GM18951 (cell line): Measurements from ENCODE around the gene KTN1.

Experiments used
- POLR2A ChIP-seq: IDR thresholded peaks from 4 replicates; pipeline ENCODE4 v1.6.1; 2011; ENCODE audit warnings: mild to moderate bottlenecking; ENCODE audit not compliant: insufficient read length, insufficient read depth; ENCODE audit errors: extremely low read depth
- in situ Hi-C: fragments of 300-500 bp; cut with MboI; formaldehyde crosslinking; loops from one replicate; pipeline ENCODE4 v1.12.0; 2022; ENCODE audit warnings: low sequenced_read_pairs, mixed read lengths, inconsistent platforms; ENCODE audit not compliant: unreplicated experiment

The KTN1 gene

DNA sequence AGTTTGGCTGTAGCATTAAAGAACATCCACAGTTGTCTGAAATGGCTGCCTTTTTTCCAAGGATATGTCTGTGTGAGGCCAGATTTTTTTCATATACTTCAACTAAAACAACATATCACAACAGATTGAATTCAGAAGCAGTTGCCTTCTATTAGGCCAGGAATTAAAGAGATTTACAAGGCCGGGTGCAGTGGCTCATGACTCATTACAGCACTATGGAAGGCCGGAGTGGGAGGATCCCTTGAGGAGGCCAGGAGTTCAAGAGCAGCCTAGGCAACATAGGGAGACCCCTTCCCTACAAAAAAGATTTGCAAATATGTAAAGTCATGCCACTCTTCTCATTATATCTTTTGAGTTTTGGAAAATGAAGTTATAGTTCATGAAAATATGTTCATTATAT, 108.6 kb downstream of the KTN1 start:
- TF ChIP-seq POLR2A = no peak
- in situ Hi-C loops = no loop called here

DNA sequence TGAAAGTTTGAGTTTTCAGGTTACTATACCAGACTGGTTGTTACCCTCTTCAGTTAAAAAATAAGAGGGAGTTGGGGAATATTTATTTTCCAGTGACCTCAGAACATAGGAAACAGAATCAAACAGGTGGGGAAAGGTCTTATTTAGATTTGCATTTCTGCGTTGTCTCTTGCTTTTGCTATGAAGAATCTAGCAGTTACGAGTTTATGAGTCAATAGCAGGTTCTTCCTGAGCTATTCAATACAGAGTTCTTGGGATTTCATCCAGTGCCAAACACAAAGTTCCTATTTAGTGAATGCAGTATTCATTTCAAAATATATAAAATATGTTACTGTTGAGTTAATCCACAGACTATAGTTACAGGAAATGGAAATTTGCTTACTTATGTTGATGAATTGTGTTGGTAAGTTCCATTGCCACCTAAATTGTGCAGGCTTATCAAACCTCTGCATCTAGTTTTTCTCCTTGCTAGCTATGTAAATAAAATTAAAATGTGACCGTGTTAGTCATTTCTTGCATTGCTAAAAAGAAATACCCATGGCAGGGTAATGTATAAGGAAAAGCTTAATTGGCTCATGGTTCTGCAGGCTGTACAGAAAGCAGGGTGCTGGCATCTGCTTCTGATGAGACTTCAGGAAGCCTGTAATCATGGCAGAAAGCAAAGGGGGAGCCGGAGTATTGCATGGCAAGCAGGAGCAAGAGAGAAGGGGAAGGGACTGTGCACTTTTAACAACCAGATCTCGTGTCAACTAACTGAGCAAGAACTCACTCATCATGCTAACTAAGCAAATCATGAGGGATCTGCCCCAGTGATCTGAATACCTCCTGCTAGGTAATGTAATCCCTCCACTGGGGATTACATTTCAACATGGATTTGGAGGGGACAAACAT, 110.2 kb downstream of the KTN1 start:
- no peak for TF ChIP-seq POLR2A
- in situ Hi-C loops = no loop called here

DNA sequence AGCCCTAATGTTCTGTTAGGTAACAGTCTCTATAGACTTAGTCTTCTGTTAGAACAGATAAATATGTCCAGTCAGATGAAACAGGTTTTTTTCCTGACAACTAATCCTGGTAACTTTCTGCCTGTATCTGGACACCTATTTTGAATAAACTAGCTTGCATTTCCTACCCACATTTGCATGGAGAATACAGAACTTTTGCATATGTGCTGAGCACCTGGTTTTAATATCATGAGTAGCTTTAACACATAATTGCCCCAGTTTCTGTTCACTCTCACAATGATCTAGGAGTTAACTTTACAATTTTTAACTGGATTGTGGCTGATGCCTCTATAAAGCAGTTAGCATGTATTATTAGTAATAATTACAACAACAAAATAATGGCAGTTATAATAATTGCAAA, 111.7 kb downstream of the KTN1 start:
- TF ChIP-seq POLR2A = no peak

DNA sequence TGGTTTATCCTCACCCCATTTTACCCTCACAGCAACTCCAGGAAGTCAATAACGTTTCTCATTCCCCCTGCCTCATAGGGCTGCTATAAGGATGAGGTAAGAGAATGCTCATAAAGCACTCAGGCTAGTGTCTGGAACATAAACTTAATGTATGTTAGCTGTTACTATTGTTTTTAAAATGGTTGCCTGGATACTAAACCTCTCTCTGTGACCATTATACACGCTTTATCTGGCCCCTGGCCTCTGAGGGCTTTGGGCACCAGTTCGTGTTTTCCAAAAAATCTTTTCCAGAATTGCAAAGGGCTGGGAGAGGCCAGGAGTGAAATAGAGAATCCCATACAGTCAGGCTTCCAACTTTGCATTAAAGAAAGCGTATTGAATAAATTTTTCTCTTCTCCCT, 113.9 kb downstream of the KTN1 start:
- in situ Hi-C loops = no loop called here
- no peak for TF ChIP-seq POLR2A

More for the DNA sequence above, 111.7 kb downstream of the KTN1 start:
- in situ Hi-C loops = no loop called here

DNA sequence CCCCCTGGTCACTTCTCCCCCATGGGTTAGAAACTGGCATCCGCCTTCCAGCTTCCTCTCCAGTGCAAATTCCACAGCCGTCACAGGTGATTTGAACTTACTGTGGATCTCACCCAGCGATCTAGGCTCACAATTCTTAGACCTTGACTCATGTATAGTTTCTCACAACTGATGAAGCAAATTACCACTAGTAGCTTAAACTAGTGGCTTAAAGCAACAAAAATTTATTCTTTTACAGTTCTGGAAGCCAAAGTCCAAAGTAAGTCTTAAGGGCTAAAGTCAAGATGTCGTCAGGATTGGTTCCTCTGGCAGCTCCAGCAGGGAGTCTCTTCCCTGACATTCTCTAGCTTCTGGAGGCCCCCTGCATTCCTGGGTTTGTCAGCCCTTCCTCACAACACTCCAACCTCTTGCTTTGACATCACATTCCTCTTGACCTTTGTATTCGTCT, 117.4 kb downstream of the KTN1 start:
- in situ Hi-C loops = no loop called here
- TF ChIP-seq POLR2A = no peak

DNA sequence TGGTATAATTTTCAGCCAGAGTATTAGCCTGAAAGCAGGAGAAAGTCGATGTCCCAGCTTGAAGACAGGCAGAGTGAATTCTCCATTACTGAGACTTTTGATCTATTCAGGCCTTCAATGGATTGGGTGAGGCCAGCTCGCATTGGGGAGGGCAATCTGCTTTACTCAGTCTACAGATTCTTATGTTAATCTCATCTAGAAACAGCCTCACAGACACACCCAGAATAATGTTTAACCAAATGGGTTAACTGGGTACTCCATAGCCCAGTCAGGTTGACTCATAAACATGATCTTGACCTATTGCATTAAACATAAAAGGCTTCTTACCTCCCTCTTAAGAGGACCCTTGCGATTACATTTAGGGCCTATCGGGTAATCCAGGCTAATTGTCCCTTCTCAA, 118.0 kb downstream of the KTN1 start:
- in situ Hi-C loops = no loop called here
- no peak for TF ChIP-seq POLR2A

DNA sequence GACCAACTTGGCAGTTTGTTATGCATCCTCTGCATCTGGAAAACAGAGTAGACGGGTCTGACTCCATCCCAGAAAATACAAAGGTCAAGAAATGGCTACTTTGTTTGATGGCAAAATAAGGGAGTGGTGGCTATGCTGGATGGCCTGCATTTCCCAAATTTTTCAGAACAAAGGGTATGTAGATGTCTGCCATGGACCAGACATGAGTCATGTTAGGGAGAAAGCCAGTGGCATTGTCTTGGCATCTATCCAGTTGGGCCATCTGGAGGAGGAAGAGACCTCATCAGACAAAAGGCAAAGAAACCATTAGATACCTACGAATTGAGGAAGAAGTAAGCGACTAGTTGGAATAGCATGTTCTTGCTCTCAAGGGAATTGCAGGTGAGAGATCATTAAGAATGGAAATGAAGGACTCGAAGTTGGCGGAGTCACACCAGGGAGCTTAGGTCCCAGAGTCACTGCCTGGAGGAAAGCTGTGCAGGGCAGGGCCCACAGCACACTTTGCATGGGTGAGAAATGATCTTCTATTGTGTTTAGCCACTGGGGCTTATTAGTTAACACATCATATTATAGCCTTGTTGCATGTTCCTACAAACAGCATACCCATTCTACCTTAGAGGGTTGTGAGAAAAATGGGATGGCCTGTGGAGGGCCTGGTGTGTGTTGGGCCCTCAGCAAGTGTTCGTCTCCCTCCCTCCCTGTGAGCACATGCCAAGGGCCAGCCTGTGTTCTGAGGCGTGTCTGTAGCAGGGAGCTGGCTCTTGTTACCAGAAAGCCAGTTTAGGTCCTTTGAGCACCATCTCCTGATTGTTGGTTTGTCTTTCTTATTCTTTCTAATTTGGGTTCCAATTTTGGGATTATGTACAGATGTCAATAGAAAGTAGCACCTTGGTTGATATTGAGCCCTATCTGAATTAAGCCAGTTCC, 119.4 kb downstream of the KTN1 start:
- in situ Hi-C loops = no loop called here
- no peak for TF ChIP-seq POLR2A

DNA sequence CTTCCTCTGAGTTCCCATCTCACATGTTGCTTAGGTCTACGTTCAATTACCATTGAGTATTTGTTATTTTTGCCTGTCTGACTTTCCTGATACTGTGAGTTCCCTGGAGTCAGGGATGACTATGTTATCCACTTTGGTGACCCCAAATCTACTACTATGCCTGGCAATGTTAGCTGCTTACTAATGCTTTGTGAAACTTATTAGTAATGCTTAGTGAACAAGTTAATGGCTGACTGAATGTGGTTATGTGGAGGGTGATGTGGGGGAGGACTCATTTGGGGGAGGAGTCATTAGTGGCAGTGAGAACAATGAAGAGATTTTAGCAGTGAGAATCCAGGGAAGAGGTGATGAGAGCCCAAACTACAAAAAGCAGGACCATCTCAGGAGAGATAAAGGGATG, 121.6 kb downstream of the KTN1 start:
- in situ Hi-C loops = no loop called here
- TF ChIP-seq POLR2A = no peak

DNA sequence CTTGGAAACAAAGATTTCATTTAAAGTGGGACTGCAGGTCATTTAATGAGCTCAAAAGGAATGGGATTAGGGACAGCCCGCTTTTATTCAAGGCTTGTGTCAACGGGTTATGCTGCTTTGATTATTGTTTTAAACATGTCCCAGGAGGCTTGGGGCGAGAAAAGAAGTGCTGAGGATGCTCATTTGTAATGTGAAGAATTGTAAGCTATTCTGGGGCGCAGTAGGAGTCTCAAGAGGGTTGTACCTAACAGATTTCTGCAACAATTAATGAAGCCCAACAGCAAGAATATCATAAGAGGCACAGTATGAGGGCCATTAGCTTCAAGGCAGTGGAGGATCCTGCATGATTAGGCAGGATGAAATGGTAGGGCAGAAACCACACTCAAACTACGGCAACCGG, 122.5 kb downstream of the KTN1 start:
- TF ChIP-seq POLR2A = no peak
- in situ Hi-C loops = no loop called here

DNA sequence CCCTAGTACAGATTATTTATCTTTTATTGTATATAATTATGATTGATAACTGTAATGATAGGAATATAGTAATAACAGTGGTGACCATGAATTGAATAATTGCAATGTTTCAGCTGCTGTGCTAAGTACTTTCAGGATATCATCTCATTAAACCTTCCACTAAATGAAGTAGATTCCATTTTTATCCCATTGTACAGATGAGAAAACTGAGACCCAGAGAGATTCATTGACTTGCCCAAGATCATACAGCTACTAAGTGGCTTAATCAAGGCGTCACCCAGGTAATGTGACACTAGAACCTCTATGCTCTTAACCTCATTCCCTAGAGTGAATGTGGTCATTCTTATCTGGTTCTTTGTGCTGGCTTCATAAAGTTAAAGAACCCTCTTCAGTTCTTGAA, 124.6 kb downstream of the KTN1 start:
- in situ Hi-C loops = no loop called here
- no peak for TF ChIP-seq POLR2A

DNA sequence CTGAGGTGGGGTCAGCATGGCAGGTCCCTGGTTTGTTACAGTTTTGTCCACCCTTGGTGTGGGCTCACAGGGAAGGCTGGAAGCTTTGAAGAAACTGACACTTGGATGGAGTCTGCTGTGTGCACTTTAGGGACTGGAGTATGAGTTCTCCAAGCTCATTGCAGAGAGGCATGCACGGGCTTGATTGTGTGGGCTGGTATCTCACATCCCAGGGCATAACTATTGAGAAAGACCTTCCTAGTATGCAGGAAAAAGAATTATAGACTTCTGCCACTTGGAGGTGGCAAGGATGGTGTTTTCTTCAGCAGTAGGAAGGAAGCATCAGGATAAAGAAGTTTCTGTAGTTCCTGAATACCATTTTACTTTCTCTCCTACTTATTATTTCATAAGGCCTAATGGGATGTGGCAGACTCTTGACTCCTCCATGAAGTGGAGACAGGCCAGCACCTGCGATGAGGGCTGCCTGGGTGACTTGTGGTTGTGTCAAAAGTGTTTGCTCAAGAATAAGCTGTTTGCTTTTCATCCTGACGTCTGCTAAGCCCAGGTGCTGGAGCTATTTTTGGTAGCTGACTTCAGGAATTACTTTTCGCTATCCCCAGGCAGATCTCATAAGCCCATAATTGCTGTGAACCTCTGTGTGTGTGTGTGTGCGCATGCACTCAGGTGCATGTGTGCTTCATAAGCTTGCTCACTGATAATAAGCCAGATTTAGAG, 125.8 kb downstream of the KTN1 start:
- TF ChIP-seq POLR2A = no peak
- in situ Hi-C loops = no loop called here

DNA sequence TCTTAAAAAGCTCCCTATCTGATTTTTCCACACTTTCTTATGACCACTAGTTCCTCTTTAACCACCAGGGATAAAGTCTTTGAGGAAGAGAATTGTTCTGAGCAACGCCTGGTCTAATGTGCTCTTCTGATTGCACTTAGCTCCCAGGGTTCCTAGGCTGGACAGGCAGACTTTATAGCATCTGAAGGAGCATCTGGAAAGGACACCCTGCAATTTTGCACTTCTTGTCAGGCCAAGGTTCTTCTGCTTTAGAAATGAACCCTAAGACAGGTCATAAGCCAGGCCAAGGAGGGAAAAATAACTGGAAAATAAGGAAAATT, 126.3 kb downstream of the KTN1 start:
- TF ChIP-seq POLR2A = no peak
- in situ Hi-C loops = no loop called here

DNA sequence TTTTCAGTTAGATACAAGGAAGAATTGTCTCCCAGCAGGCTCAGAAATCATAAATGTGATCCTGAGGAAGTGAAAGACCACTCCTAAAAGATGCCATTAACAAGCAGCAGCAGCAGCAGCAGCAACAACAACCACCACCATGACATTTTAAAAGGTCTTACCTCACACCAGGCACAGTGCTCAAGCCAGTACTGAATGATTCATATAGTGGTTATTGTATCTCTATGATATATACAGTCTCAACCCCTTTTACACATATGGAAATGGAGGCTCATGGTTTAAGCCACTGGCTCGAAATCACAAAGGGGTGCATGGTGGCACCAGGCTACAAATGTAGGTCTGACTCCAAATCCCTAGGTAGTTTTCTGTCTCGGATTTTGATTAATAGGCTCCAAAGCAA, 126.9 kb downstream of the KTN1 start:
- in situ Hi-C loops = no loop called here
- no peak for TF ChIP-seq POLR2A
